HEK293T (cell line): Measurements from ENCODE around the gene CCDC85B.

Experiments used
- FOXM1 ChIP-seq: fragments of 450-650 bp; IDR thresholded peaks from 2 replicates; pipeline ENCODE4 v1.6.1; 2017; ENCODE audit warnings: mild to moderate bottlenecking, borderline replicate concordance
- HDGF ChIP-seq: fragments of 450-650 bp; IDR thresholded peaks from 2 replicates; pipeline ENCODE4 v1.6.1; 2017; ENCODE audit warnings: antibody characterized with exemption, borderline replicate concordance
- LEF1 ChIP-seq: fragments of 450-650 bp; IDR thresholded peaks from 2 replicates; pipeline ENCODE4 v1.6.1; 2017; ENCODE audit warnings: mild to moderate bottlenecking, borderline replicate concordance
- PKNOX1 ChIP-seq: fragments of 450-650 bp; IDR thresholded peaks from 2 replicates; pipeline ENCODE4 v1.6.1; 2016
- SP1 ChIP-seq: fragments of 450-650 bp; IDR thresholded peaks from 2 replicates; pipeline ENCODE4 v1.6.1; 2017
- SUZ12 ChIP-seq: fragments of 450-650 bp; IDR thresholded peaks from 2 replicates; pipeline ENCODE4 v1.6.1; 2016; ENCODE audit warnings: mild to moderate bottlenecking
- TARDBP ChIP-seq: fragments of 450-650 bp; IDR thresholded peaks from 2 replicates; pipeline ENCODE4 v1.6.1; 2016

GRCh38 chr11:65882120-65883057 lies 8.1 kb upstream of the CCDC85B start:
- TF ChIP-seq SP1 = no peak
- TF ChIP-seq LEF1 = no peak
- no peak for TF ChIP-seq FOXM1
- no peak for TF ChIP-seq HDGF
- no peak for TF ChIP-seq PKNOX1
- TF ChIP-seq SUZ12 = no peak
- TF ChIP-seq TARDBP = no peak
